Neural progenitor cell (in vitro differentiated cells): ENCODE results near the gene CNPY4.

Experiments used
- CTCF ChIP-seq: fragments of 200-600 bp; sonication (generic); IDR thresholded peaks from 2 replicates; pipeline ENCODE4 v1.5.1; 2017; ENCODE audit warnings: antibody characterized with exemption, mild to moderate bottlenecking
- EZH2 ChIP-seq: fragments of 200-600 bp; sonication (generic); IDR thresholded peaks from 2 replicates; pipeline ENCODE4 v1.6.1; 2017; ENCODE audit warnings: antibody characterized with exemption, mild to moderate bottlenecking, moderate library complexity
- EZH2phosphoT487 ChIP-seq: fragments of 200-600 bp; sonication (generic); IDR thresholded peaks from 2 replicates; pipeline ENCODE4 v1.6.1; 2017; ENCODE audit warnings: antibody characterized with exemption

GRCh38 chr7:100077205-100077604, 42.2 kb upstream of the CNPY4 start:
- TF ChIP-seq CTCF (no peak), EZH2 (no peak), EZH2phosphoT487 (no peak)
